Measurements from ENCODE around the gene PGLYRP1. TPM values are rescaled to one million over a fixed set of nuclear protein-coding genes. Genes with fewer than 3 reads are reported as not detected.

The PGLYRP1 gene
- total and polyA plus RNA-seq, 4 donors = 0.49 to 5.5 (median 3.3) TPM; not detected in 1

GRCh38 chr19:46014534-46014933 lies 8.3 kb downstream of the PGLYRP1 start:
- no peaks in the 10 kb centered on the region for H3K9me3 ChIP-seq (ENCODE audit: control insufficient read depth, insufficient read depth, low read length)
- H3K36me3 ChIP-seq (ENCODE audit: control insufficient read depth, insufficient read depth, low read length) = peaks cover 40% of the 10 kb centered on the region
- no peak overlapping the region for H3K4me3 ChIP-seq (ENCODE audit: low read depth, low read length)
- peaks cover 18% of the 10 kb centered on the region for H3K27me3 ChIP-seq (ENCODE audit: control insufficient read depth, insufficient read depth, low read length)
- no peak overlapping the region for H3K27ac ChIP-seq (ENCODE audit: low read depth, low read length)
- DNase-seq (ENCODE audit: low read depth in 4 of 6, low spot score in 6 of 6) = peak in 1 of 6 donors; percentile 22
- peaks cover 32% of the 10 kb centered on the region for H3K4me1 ChIP-seq (ENCODE audit: control insufficient read depth, insufficient read depth, low read length)
- WGBS (ENCODE audit: insufficient coverage) = 33% methylated on average over 3 of the region's 8 CpGs

GRCh38 chr19:46009530-46010510 lies 13.0 kb downstream of the PGLYRP1 start:
- Histone ChIP-seq H3K4me1 (ENCODE audit: control insufficient read depth, insufficient read depth, low read length) (peaks cover 24% of the 10 kb centered on the region), H3K27ac (ENCODE audit: low read depth, low read length) (no peak overlapping the region), H3K9me3 (ENCODE audit: control insufficient read depth, insufficient read depth, low read length) (no peaks in the 10 kb centered on the region), H3K27me3 (ENCODE audit: control insufficient read depth, insufficient read depth, low read length) (peaks cover 8% of the 10 kb centered on the region), H3K4me3 (ENCODE audit: low read depth, low read length) (no peak overlapping the region), H3K36me3 (ENCODE audit: control insufficient read depth, insufficient read depth, low read length) (peaks cover 40% of the 10 kb centered on the region)
- 58% methylated on average over 20 of the region's 28 CpGs for WGBS (ENCODE audit: insufficient coverage)
- DNase-seq (ENCODE audit: low read depth in 4 of 6, low spot score in 6 of 6) = peak in 3 of 6 donors; percentile 71 to 94 (median 92)

DNA sequence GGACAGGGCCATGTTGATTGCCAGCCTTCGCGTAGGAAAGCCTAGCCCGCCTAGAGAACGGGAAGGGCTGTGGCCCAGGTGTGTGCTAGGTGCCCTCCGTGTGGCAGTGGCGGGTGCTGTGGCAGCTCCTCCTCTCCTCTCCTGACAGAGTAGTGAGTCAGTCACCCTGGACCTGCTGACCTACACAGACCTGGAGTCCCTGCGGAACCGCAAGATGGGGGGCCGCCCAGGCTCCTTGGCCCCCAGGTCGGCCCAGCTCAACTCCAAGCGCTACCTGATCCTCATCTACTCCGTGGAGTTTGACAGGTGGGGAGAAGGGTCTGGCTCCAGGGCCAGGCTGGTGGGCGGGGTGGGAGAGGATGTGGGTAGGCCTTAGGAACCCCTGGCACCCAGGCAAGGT lies 16.4 kb downstream of the PGLYRP1 start:
- no peak for DNase-seq (ENCODE audit: low read depth in 4 of 6, low spot score in 6 of 6)
- Histone ChIP-seq H3K36me3 (ENCODE audit: control insufficient read depth, insufficient read depth, low read length) (peaks cover 51% of the 10 kb centered on the region), H3K27me3 (ENCODE audit: control insufficient read depth, insufficient read depth, low read length) (no peaks in the 10 kb centered on the region), H3K27ac (ENCODE audit: low read depth, low read length) (no peak overlapping the region), H3K4me3 (ENCODE audit: low read depth, low read length) (no peak overlapping the region), H3K9me3 (ENCODE audit: control insufficient read depth, insufficient read depth, low read length) (no peaks in the 10 kb centered on the region), H3K4me1 (ENCODE audit: control insufficient read depth, insufficient read depth, low read length) (peaks cover 21% of the 10 kb centered on the region)
- 93% methylated on average over 12 of the region's 13 CpGs for WGBS (ENCODE audit: insufficient coverage)

DNA sequence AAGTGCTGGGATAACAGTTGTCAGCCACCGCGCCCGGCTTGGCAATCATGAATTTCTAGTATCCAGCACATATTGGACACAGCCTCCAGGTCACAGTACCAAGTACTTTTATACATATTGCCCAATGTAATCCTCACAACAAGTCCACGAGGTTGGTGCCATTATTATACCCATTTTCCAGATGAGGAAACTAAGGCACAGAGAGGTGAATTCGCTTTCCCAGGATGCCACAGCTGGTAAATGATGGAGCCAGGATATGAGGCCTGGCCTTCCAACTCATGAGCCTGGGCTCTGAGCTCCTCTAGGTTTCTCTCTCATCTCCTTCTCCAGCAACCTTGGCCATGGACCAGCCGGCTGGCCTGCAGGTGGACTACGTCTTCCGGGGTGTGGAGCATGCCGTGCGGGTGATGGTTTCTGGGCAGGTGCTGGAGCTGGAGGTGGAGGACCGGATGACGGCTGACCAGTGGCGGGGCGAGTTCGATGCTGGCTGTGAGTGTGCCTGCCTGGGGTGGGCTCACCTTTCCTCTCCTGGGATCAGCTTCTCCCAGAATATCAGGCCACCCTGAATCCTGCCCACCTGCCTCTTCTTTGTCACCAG lies 20.1 kb downstream of the PGLYRP1 start:
- 96% methylated on average over 12 of the region's 15 CpGs for WGBS (ENCODE audit: insufficient coverage)
- DNase-seq (ENCODE audit: low read depth in 4 of 6, low spot score in 6 of 6) = no peak
- Histone ChIP-seq H3K36me3 (ENCODE audit: control insufficient read depth, insufficient read depth, low read length) (peaks cover 29% of the 10 kb centered on the region), H3K4me1 (ENCODE audit: control insufficient read depth, insufficient read depth, low read length) (peaks cover 26% of the 10 kb centered on the region), H3K4me3 (ENCODE audit: low read depth, low read length) (no peak overlapping the region), H3K27me3 (ENCODE audit: control insufficient read depth, insufficient read depth, low read length) (no peaks in the 10 kb centered on the region), H3K27ac (ENCODE audit: low read depth, low read length) (no peak overlapping the region), H3K9me3 (ENCODE audit: control insufficient read depth, insufficient read depth, low read length) (no peaks in the 10 kb centered on the region)

GRCh38 chr19:46000491-46001246 lies 22.2 kb downstream of the PGLYRP1 start:
- 1% methylated on average over 27 of the region's 34 CpGs for WGBS (ENCODE audit: insufficient coverage)
- H3K4me3 ChIP-seq (ENCODE audit: low read depth, low read length) = peak overlapping the region; percentile 36
- H3K9me3 ChIP-seq (ENCODE audit: control insufficient read depth, insufficient read depth, low read length) = no peaks in the 10 kb centered on the region
- no peaks in the 10 kb centered on the region for H3K27me3 ChIP-seq (ENCODE audit: control insufficient read depth, insufficient read depth, low read length)
- DNase-seq (ENCODE audit: low read depth in 4 of 6, low spot score in 6 of 6) = peak in 3 of 6 donors; percentile 55 to 94 (median 77)
- H3K4me1 ChIP-seq (ENCODE audit: control insufficient read depth, insufficient read depth, low read length) = peaks cover 21% of the 10 kb centered on the region
- H3K27ac ChIP-seq (ENCODE audit: low read depth, low read length) = no peak overlapping the region
- peaks cover 21% of the 10 kb centered on the region for H3K36me3 ChIP-seq (ENCODE audit: control insufficient read depth, insufficient read depth, low read length)

- peak in 2 of 6 donors; percentile 47 to 87 for DNase-seq (ENCODE audit: low read depth in 4 of 6, low spot score in 6 of 6)
- Histone ChIP-seq H3K9me3 (ENCODE audit: control insufficient read depth, insufficient read depth, low read length) (no peaks in the 10 kb centered on the region), H3K27me3 (ENCODE audit: control insufficient read depth, insufficient read depth, low read length) (no peaks in the 10 kb centered on the region), H3K36me3 (ENCODE audit: control insufficient read depth, insufficient read depth, low read length) (peaks cover 19% of the 10 kb centered on the region), H3K27ac (ENCODE audit: low read depth, low read length) (no peak overlapping the region), H3K4me1 (ENCODE audit: control insufficient read depth, insufficient read depth, low read length) (peaks cover 21% of the 10 kb centered on the region), H3K4me3 (ENCODE audit: low read depth, low read length) (peak overlapping the region; percentile 36)
- WGBS (ENCODE audit: insufficient coverage) = 9% methylated on average over 14 of the region's 14 CpGs
These were observed 23.2 kb downstream of the PGLYRP1 start for GRCh38 chr19:45999653-46000121.

DNA sequence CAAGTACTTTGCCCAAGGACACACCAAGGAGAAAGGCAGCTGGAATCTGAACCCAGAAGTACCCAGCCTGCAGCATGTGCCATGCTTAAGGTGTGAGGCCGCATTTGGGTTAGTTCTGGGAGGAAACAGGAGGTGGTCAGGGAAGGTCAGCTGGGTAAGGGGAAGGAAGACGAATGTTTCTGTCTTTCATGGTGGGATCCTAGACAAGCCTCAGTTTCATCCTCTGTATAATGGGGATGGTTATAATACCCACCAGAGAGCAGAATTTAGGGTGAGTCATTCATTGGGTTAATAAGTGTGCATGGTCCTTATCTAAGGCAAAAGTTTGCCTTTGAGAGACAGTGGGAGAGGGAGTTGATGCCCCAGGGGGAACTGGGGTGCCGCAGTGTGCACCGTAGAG lies 24.0 kb downstream of the PGLYRP1 start:
- Histone ChIP-seq H3K9me3 (ENCODE audit: control insufficient read depth, insufficient read depth, low read length) (no peaks in the 10 kb centered on the region), H3K4me3 (ENCODE audit: low read depth, low read length) (no peak overlapping the region), H3K27ac (ENCODE audit: low read depth, low read length) (no peak overlapping the region), H3K27me3 (ENCODE audit: control insufficient read depth, insufficient read depth, low read length) (no peaks in the 10 kb centered on the region), H3K36me3 (ENCODE audit: control insufficient read depth, insufficient read depth, low read length) (peaks cover 16% of the 10 kb centered on the region), H3K4me1 (ENCODE audit: control insufficient read depth, insufficient read depth, low read length) (peaks cover 21% of the 10 kb centered on the region)
- 86% methylated on average over 4 of the region's 4 CpGs for WGBS (ENCODE audit: insufficient coverage)
- no peak for DNase-seq (ENCODE audit: low read depth in 4 of 6, low spot score in 6 of 6)

GRCh38 chr19:45996933-45997332 lies 25.9 kb downstream of the PGLYRP1 start:
- 96% methylated on average over 8 of the region's 8 CpGs for WGBS (ENCODE audit: insufficient coverage)
- DNase-seq (ENCODE audit: low read depth in 4 of 6, low spot score in 6 of 6) = no peak
- Histone ChIP-seq H3K27ac (ENCODE audit: low read depth, low read length) (no peak overlapping the region), H3K4me3 (ENCODE audit: low read depth, low read length) (no peak overlapping the region), H3K27me3 (ENCODE audit: control insufficient read depth, insufficient read depth, low read length) (no peaks in the 10 kb centered on the region), H3K36me3 (ENCODE audit: control insufficient read depth, insufficient read depth, low read length) (peaks cover 8% of the 10 kb centered on the region), H3K4me1 (ENCODE audit: control insufficient read depth, insufficient read depth, low read length) (peaks cover 21% of the 10 kb centered on the region), H3K9me3 (ENCODE audit: control insufficient read depth, insufficient read depth, low read length) (no peaks in the 10 kb centered on the region)

GRCh38 chr19:45995715-45996385 lies 27.0 kb downstream of the PGLYRP1 start:
- Histone ChIP-seq H3K36me3 (ENCODE audit: control insufficient read depth, insufficient read depth, low read length) (peaks cover 8% of the 10 kb centered on the region), H3K4me1 (ENCODE audit: control insufficient read depth, insufficient read depth, low read length) (peaks cover 15% of the 10 kb centered on the region), H3K27ac (ENCODE audit: low read depth, low read length) (peak overlapping the region; percentile 69), H3K27me3 (ENCODE audit: control insufficient read depth, insufficient read depth, low read length) (no peaks in the 10 kb centered on the region), H3K9me3 (ENCODE audit: control insufficient read depth, insufficient read depth, low read length) (no peaks in the 10 kb centered on the region), H3K4me3 (ENCODE audit: low read depth, low read length) (peak overlapping the region; percentile 84)
- 9% methylated on average over 11 of the region's 13 CpGs for WGBS (ENCODE audit: insufficient coverage)
- no peak for DNase-seq (ENCODE audit: low read depth in 4 of 6, low spot score in 6 of 6)

Data from spinal cord (tissue), 10 donors.